PC-9 (cell line): ENCODE measurements around the gene ZNF181.

Experiments
- CTCF ChIP-seq: fragments of 200-600 bp; sonication (generic); conservative IDR thresholded peaks from 2 replicates; pipeline ENCODE4 v1.6.1; 2017; ENCODE audit warnings: mixed run types, antibody characterized with exemption, mild to moderate bottlenecking, moderate library complexity
- EZH2 ChIP-seq: fragments of 200-600 bp; sonication (generic); IDR thresholded peaks from 2 replicates; pipeline ENCODE4 v1.8.0; 2017; ENCODE audit warnings: antibody characterized with exemption, low read depth

- TF ChIP-seq EZH2, result no peak
- TF ChIP-seq CTCF, result no peak
Measured at GRCh38 chr19:34778342-34778741, 44.3 kb downstream of the ZNF181 start.
